GM12878 (cell line): ENCODE results near the gene CRTAP. TPM values are rescaled to one million over a fixed set of nuclear protein-coding genes. Genes with fewer than 3 reads are reported as not detected.
"Not testable (repeated sequence)": the region's sequence is repeated elsewhere in the genome, so short reads cannot be mapped to it uniquely, and the experiment has no call there.

Experiments used
- ATAC-seq: fragments of 200-7000 bp; cut with Tn5 transposase; 3 replicates; pipeline ENCODE4 v1.9.1; 2020; ENCODE audit warnings: mild to moderate bottlenecking, moderate library complexity
- BruUV-seq: library from RNA; stranded (reverse); fragments of 400-500 nt; replicated peaks from 2 replicates; lab custom pipeline; 2021; lab: Mats Ljungman, UMichigan
- CTCF ChIA-PET: fragments of 300-600 bp; sonication (Branson Sonifier 250); formaldehyde crosslinking; extraction: SDS; loops from one replicate; lab custom pipeline; 2021; ENCODE audit warnings: inconsistent platforms; lab: Yijun Ruan, JAX
- POLR2A ChIA-PET: fragments of 350-600 bp; formaldehyde crosslinking; extraction: SDS; loops from one replicate; lab custom pipeline; 2021; ENCODE audit warnings: inconsistent platforms; lab: Charles Lee
- RAD21 ChIA-PET: fragments of 300-600 bp; sonication (Branson Sonifier 250); formaldehyde crosslinking; loops from one replicate; lab custom pipeline; 2023; ENCODE audit warnings: antibody characterized with exemption; ENCODE audit not compliant: unreplicated experiment; lab: Charles Lee
- SMC1A ChIA-PET: fragments of 300-600 bp; sonication (Branson Sonifier 250); formaldehyde crosslinking; loops from one replicate; lab custom pipeline; 2023; ENCODE audit not compliant: unreplicated experiment, uncharacterized antibody; lab: Charles Lee
- DNase-seq: peaks from one replicate; pipeline ENCODE4 v3.0.0-alpha.2; 2011; ENCODE audit warnings: low read depth, low spot score
- FAIRE-seq: peaks from 3 replicates; lab custom pipeline; 2011; peaks lifted over from hg19 to GRCh38; lab: Jason Lieb, UNC
- H2AFZ ChIP-seq: 2 replicates; pipeline ENCODE4 v1.6.0; 2011; ENCODE audit warnings: low read depth, low read length, control low read depth; ENCODE audit not compliant: control insufficient read depth
- H3K27ac ChIP-seq: 2 replicates; pipeline ENCODE4 v1.5.1; 2011; ENCODE audit warnings: control low read depth; ENCODE audit not compliant: control insufficient read depth, insufficient read depth
- H3K27me3 ChIP-seq, 2 experiments: replicated peaks in 1 of 2; 2 replicates each; pipeline versions ENCODE4 v1.6.0 to v1.6.1; 2011; ENCODE audit warnings: low read length in 1 of 2; ENCODE audit not compliant: control insufficient read depth in 2 of 2, insufficient read depth in 2 of 2
- H3K36me3 ChIP-seq, 2 experiments: 2 replicates each; pipeline ENCODE4 v1.5.1; 2011; ENCODE audit warnings: low read length in 1 of 2; ENCODE audit not compliant: control insufficient read depth in 2 of 2, insufficient read depth in 2 of 2
- H3K4me1 ChIP-seq: 2 replicates; pipeline ENCODE4 v1.6.1; 2011; ENCODE audit warnings: mild to moderate bottlenecking, low read length, moderate library complexity, mixed read lengths; ENCODE audit not compliant: control insufficient read depth, insufficient read depth
- H3K4me2 ChIP-seq: 2 replicates; pipeline ENCODE4 v1.6.0; 2011; ENCODE audit warnings: control low read depth; ENCODE audit not compliant: control insufficient read depth, insufficient read depth
- H3K4me3 ChIP-seq: fragments of 200-600 bp; sonication (generic); 2 replicates; pipeline ENCODE4 v1.5.1; 2016
- H3K79me2 ChIP-seq: 2 replicates; pipeline ENCODE4 v1.6.0; 2011; ENCODE audit warnings: low read length; ENCODE audit not compliant: control insufficient read depth, insufficient read depth
- H3K9ac ChIP-seq: 2 replicates; pipeline ENCODE4 v1.8.0; 2011; ENCODE audit warnings: low read length, control low read depth, mixed read lengths; ENCODE audit not compliant: control insufficient read depth, insufficient read depth
- H3K9me3 ChIP-seq: replicated peaks from 3 replicates; pipeline ENCODE4 v1.5.1; 2011; ENCODE audit warnings: mild to moderate bottlenecking, low read length; ENCODE audit not compliant: control insufficient read depth, insufficient read depth
- H4K20me1 ChIP-seq: 2 replicates; pipeline ENCODE4 v1.6.0; 2011; ENCODE audit not compliant: control insufficient read depth, insufficient read depth
- CBX5 ChIP-seq: sonication (generic); IDR thresholded peaks from 2 replicates; pipeline ENCODE4 v1.6.1; 2016; ENCODE audit warnings: low read depth, moderate library complexity, mild to moderate bottlenecking, inconsistent platforms
- DPF2 ChIP-seq: fragments of 450-650 bp; IDR thresholded peaks from 2 replicates; pipeline ENCODE4 v1.6.1; 2017; ENCODE audit warnings: mild to moderate bottlenecking
- FOXM1 ChIP-seq: IDR thresholded peaks from 2 replicates; pipeline ENCODE4 v1.6.1; 2012; ENCODE audit warnings: low read depth, mild to moderate bottlenecking, inconsistent platforms, low read length, moderate library complexity
- HDGF ChIP-seq: fragments of 450-650 bp; IDR thresholded peaks from 2 replicates; pipeline ENCODE4 v1.6.1; 2016; ENCODE audit warnings: antibody characterized with exemption
- MYC ChIP-seq: IDR thresholded peaks from 2 replicates; pipeline ENCODE4 v1.6.1; 2011; ENCODE audit warnings: mild to moderate bottlenecking, low read length, moderate library complexity, inconsistent platforms; ENCODE audit not compliant: insufficient read depth, insufficient replicate concordance, insufficient read length, severe bottlenecking
- SREBF1 ChIP-seq: IDR thresholded peaks from 2 replicates; pipeline ENCODE4 v1.6.1; 2012; ENCODE audit warnings: mild to moderate bottlenecking, low read length
- ZNF207 ChIP-seq: fragments of 450-650 bp; IDR thresholded peaks from 2 replicates; pipeline ENCODE4 v1.6.1; 2014; ENCODE audit warnings: antibody characterized with exemption, mild to moderate bottlenecking, borderline replicate concordance
- WGBS: methylation state at CpG from one replicate; pipeline ENCODE4 v1.1.6; 2016; ENCODE audit warnings: low lambda C conversion rate; ENCODE audit not compliant: insufficient replicate concordance, insufficient coverage; ENCODE audit errors: missing lambda C conversion rate; 5-methylcytosine and 5-hydroxymethylcytosine counted together
- in situ Hi-C: fragments of 300-500 bp; cut with MboI; formaldehyde crosslinking; loops from 9 replicates; pipeline ENCODE4 v1.14.3; 2018; ENCODE audit warnings: mixed read lengths
- intact Hi-C: fragments of 100-400 bp; cut with micrococcal nuclease; formaldehyde crosslinking; loops from one replicate; pipeline ENCODE4 v1.14.2; 2022; ENCODE audit not compliant: unreplicated experiment
- polyA plus RNA-seq, 11 experiments: library from polyadenylated mRNA; depleted of rRNA in 4 of 11; unstranded in 6 of 11; stranded (reverse) in 5 of 11; fragments of >200 nt; fragmentation: Nextera tagmentation in 4 of 11; fragmentation: Illumina TruSeq in 1 of 11; extraction: Ambion mirVana in 4 of 11; extraction: Trizol in 1 of 11; gene quantifications; 1 replicate in 1 of 11; 2 replicates in 10 of 11; pipeline versions ENCODE4 v1.2.1 to v1.2.3, GENCODE V29; 2011 to 2016; ENCODE audit warnings: inconsistent platforms in 2 of 11, missing spikeins in 2 of 11, low read depth in 1 of 11
- total RNA-seq, 4 experiments: library from RNA; depleted of rRNA in 3 of 4; stranded (reverse); fragments of >200 nt in 3 of 4; fragmentation: Illumina TruSeq in 1 of 4; extraction: Trizol in 1 of 4; gene quantifications; 2 replicates each; pipeline versions ENCODE4 v1.2.1 to v1.2.3, GENCODE V29; 2013 to 2021
- TF ChIP-seq, protein P1 (sequence below): IDR thresholded peaks from 2 replicates; pipeline ENCODE4 v1.6.1; 2012; ENCODE audit warnings: low read depth, low read length, improper control_type of control experiment
- TF ChIP-seq, protein P2 (sequence below): IDR thresholded peaks from 2 replicates; pipeline ENCODE4 v1.6.1; 2011; ENCODE audit warnings: low read depth, low read length, improper control_type of control experiment, borderline replicate concordance
- TF ChIP-seq, protein P3 (sequence below): fragments of 450-650 bp; IDR thresholded peaks from 2 replicates; pipeline ENCODE4 v1.6.1; 2017; ENCODE audit warnings: antibody characterized with exemption, mild to moderate bottlenecking, moderate library complexity

CRTAP gene
- total and polyA plus RNA-seq, 10 of the 15 experiments (the other 5 are each of a cell fraction or from before 2014, with no cell fraction given), result 6.0 to 42.3 (median 23.3) TPM

- ATAC-seq, result peak; percentile 62
- peaks cover 0 to 4% of the 10 kb centered on the region in 2 experiments; a peak in 3 of 4 replicates for H3K36me3 ChIP-seq
- H4K20me1 ChIP-seq, result no peaks in the 10 kb centered on the region
- H3K27me3 ChIP-seq, result no peaks in the 10 kb centered on the region
- RAD21 ChIA-PET, result no interaction called here
- WGBS, result 63% methylated on average over 3 of the region's 3 CpGs
- POLR2A ChIA-PET, result interaction anchor here (0.6 kb wide), 1 partner anchor 310 kb away, joined by 6 read pairs; no protein-coding TSS in a partner anchor
- DNase-seq, result no peak
- SMC1A ChIA-PET, result interaction anchor here (0.8 kb wide), 1 partner anchor 15 kb away, joined by 4 read pairs; no protein-coding TSS in a partner anchor
- H3K4me2 ChIP-seq, result no peak overlapping the region
- BruUV-seq, result no TSS peak
- no peak overlapping the region for H3K9ac ChIP-seq
- H2AFZ ChIP-seq, result no peak overlapping the region
- no peak for TF ChIP-seq CBX5
- TF ChIP-seq, protein P1, sequence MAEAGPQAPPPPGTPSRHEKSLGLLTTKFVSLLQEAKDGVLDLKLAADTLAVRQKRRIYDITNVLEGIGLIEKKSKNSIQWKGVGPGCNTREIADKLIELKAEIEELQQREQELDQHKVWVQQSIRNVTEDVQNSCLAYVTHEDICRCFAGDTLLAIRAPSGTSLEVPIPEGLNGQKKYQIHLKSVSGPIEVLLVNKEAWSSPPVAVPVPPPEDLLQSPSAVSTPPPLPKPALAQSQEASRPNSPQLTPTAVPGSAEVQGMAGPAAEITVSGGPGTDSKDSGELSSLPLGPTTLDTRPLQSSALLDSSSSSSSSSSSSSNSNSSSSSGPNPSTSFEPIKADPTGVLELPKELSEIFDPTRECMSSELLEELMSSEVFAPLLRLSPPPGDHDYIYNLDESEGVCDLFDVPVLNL, result no peak
- no peak for TF ChIP-seq DPF2
- TF ChIP-seq FOXM1, result no peak
- TF ChIP-seq, protein P2, sequence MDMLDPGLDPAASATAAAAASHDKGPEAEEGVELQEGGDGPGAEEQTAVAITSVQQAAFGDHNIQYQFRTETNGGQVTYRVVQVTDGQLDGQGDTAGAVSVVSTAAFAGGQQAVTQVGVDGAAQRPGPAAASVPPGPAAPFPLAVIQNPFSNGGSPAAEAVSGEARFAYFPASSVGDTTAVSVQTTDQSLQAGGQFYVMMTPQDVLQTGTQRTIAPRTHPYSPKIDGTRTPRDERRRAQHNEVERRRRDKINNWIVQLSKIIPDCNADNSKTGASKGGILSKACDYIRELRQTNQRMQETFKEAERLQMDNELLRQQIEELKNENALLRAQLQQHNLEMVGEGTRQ, result no peak
- TF ChIP-seq, protein P3, sequence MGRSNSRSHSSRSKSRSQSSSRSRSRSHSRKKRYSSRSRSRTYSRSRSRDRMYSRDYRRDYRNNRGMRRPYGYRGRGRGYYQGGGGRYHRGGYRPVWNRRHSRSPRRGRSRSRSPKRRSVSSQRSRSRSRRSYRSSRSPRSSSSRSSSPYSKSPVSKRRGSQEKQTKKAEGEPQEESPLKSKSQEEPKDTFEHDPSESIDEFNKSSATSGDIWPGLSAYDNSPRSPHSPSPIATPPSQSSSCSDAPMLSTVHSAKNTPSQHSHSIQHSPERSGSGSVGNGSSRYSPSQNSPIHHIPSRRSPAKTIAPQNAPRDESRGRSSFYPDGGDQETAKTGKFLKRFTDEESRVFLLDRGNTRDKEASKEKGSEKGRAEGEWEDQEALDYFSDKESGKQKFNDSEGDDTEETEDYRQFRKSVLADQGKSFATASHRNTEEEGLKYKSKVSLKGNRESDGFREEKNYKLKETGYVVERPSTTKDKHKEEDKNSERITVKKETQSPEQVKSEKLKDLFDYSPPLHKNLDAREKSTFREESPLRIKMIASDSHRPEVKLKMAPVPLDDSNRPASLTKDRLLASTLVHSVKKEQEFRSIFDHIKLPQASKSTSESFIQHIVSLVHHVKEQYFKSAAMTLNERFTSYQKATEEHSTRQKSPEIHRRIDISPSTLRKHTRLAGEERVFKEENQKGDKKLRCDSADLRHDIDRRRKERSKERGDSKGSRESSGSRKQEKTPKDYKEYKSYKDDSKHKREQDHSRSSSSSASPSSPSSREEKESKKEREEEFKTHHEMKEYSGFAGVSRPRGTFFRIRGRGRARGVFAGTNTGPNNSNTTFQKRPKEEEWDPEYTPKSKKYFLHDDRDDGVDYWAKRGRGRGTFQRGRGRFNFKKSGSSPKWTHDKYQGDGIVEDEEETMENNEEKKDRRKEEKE, result no peak
- no peak for TF ChIP-seq MYC
- TF ChIP-seq HDGF, result no peak
- no peak for TF ChIP-seq ZNF207
- no peak for TF ChIP-seq SREBF1
- no peaks in the 10 kb centered on the region for H3K9me3 ChIP-seq
- in situ Hi-C loops, result no loop called here
- intact Hi-C loops, result no loop called here
- no peak overlapping the region for H3K4me3 ChIP-seq
- H3K79me2 ChIP-seq, result no peaks in the 10 kb centered on the region
- H3K27ac ChIP-seq, result no peak overlapping the region
- no peak for FAIRE-seq
- CTCF ChIA-PET, result interaction anchor here (0.8 to 9.0 kb wide), 2 partner anchors 119 to 441 kb away, joined by 3 to 182 read pairs; partner anchors contain the start of gene CCR4
- peaks cover 12% of the 10 kb centered on the region for H3K4me1 ChIP-seq
These were observed 46.3 kb upstream of the CRTAP start for GRCh38 chr3:33067484-33067883.

DNA sequence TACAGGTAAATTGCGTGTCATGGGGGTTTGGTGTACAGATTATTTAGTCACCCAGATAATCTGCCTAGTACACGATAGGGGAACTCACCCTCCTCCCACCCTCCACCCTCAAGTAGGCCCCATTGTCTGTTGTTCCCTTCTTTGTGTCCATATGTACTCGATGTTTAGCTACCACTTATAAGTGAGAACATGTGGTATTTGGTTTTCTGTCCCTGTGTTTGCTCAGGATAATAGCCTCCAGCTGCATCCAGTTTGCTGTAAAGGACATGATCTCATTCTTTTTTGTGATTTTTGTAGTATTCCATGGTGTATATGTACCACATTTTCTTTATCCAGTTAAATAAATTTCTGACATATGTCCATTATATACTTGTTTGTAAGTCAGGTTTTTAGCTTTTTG lies 44.0 kb upstream of the CRTAP start:
- intact Hi-C loops, result loop anchor here (10.0 kb wide), 1 partner anchor 335 kb away; no protein-coding TSS in a partner anchor
- 39% methylated on average over 3 of the region's 3 CpGs for WGBS
- ChIA-PET POLR2A (interaction anchor here (0.5 kb wide), 1 partner anchor 15 kb away, joined by 3 read pairs; no protein-coding TSS in a partner anchor), SMC1A (interaction anchor here (0.6 to 2.0 kb wide), 10 partner anchors 8 to 220 kb away, joined by 3 to 7 read pairs (median 4); no protein-coding TSS in a partner anchor), RAD21 (interaction anchor here (1.5 kb wide), 1 partner anchor 123 kb away, joined by 5 read pairs; no protein-coding TSS in a partner anchor), CTCF (interaction anchor here (0.7 to 9.0 kb wide), 5 partner anchors 12 to 334 kb away, joined by 3 to 182 read pairs (median 3); partner anchors contain the start of gene CCR4)
- H3K4me2 ChIP-seq, BruUV-seq, in situ Hi-C loops, H3K4me3 ChIP-seq, ATAC-seq, H4K20me1 ChIP-seq, H3K9me3 ChIP-seq, H3K36me3 ChIP-seq, H2AFZ ChIP-seq, H3K4me1 ChIP-seq, H3K79me2 ChIP-seq, FAIRE-seq, H3K27me3 ChIP-seq, H3K9ac ChIP-seq, DNase-seq, H3K27ac ChIP-seq: not testable (repeated sequence)
